HCT116 (cell line): ENCODE results near the gene DNAJB5.
"Not testable (repeated sequence)": the region's sequence is repeated elsewhere in the genome, so short reads cannot be mapped to it uniquely, and the experiment has no call there.

ENCODE experiments used
- CEBPB ChIP-seq: IDR thresholded peaks from 2 replicates; pipeline ENCODE4 v1.6.1; 2012; ENCODE audit warnings: low read depth
- EZH2 ChIP-seq: fragments of 200-600 bp; sonication (generic); IDR thresholded peaks from 2 replicates; pipeline ENCODE4 v1.6.1; 2017; ENCODE audit warnings: antibody characterized with exemption, mixed run types
- EZH2phosphoT487 ChIP-seq: fragments of 200-600 bp; IDR thresholded peaks from 2 replicates; pipeline ENCODE4 v1.6.1; 2018; ENCODE audit warnings: antibody characterized with exemption, borderline replicate concordance
- TCF7L2 ChIP-seq: IDR thresholded peaks from 2 replicates; pipeline ENCODE4 v1.7.0; 2011; ENCODE audit warnings: borderline replicate concordance, inconsistent platforms; ENCODE audit not compliant: insufficient read depth, insufficient read length; ENCODE audit errors: extremely low read depth
- YY1 ChIP-seq: IDR thresholded peaks from 2 replicates; pipeline ENCODE4 v1.6.1; 2011; ENCODE audit warnings: low read length, low read depth, moderate library complexity, mild to moderate bottlenecking; ENCODE audit not compliant: insufficient replicate concordance; ENCODE audit errors: extremely low read depth
- ZNF274 ChIP-seq: fragments of 200-500 bp; sonication (Bioruptor generic); IDR thresholded peaks from 2 replicates; pipeline ENCODE4 v1.6.1; 2014; ENCODE audit warnings: mild to moderate bottlenecking, low read depth, low read length, inconsistent platforms
- TF ChIP-seq, protein P1 (sequence below): IDR thresholded peaks from 2 replicates; pipeline ENCODE4 v1.6.1; 2012
- TF ChIP-seq, protein P2 (sequence below), 3 experiments: fragments of 200-600 bp in 1 of 3; sonication (generic) in 1 of 3; IDR thresholded peaks in 2 of 3; conservative IDR thresholded peaks in 1 of 3; 2 replicates each; pipeline ENCODE4 v1.5.1; 2012 to 2017; ENCODE audit warnings: low read depth in 2 of 3, low read length in 2 of 3, antibody characterized with exemption in 1 of 3, borderline replicate concordance in 1 of 3, control low read depth in 1 of 3, mild to moderate bottlenecking in 1 of 3, mixed read lengths in 1 of 3, mixed run types in 1 of 3, moderate library complexity in 1 of 3; ENCODE audit not compliant: insufficient read depth in 1 of 3
- TF ChIP-seq, protein P3 (sequence below): IDR thresholded peaks from 2 replicates; pipeline ENCODE4 v1.6.1; 2012; ENCODE audit warnings: low read depth
- TF ChIP-seq, protein P4 (sequence below): IDR thresholded peaks from 2 replicates; pipeline ENCODE4 v1.6.1; 2012

DNA sequence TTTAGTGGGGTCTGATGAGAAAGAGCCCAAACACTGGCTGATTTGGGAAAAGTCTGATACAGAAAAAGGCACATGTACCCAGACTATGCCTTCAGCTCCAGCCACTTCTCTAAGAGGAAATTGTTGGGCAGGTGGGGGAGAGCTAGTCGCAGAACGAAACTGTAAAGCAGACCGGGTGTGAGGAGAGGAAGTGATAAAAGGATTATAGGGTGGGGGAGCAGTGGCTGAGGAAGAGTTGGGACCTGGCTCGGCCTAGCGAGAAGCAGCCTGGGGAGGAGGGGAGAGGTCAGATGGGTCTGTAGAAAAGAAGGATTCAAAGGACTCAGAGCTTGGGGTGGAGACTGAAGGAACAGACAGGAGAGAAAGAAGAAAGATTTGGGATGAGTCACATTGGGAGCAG, 33.9 kb downstream of the DNAJB5 start:
- TF ChIP-seq ZNF274, EZH2, CEBPB, EZH2phosphoT487, TCF7L2, YY1: not testable (repeated sequence)
- TF ChIP-seq, protein P1, sequence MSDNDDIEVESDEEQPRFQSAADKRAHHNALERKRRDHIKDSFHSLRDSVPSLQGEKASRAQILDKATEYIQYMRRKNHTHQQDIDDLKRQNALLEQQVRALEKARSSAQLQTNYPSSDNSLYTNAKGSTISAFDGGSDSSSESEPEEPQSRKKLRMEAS: not testable (repeated sequence)
- TF ChIP-seq, protein P2, sequence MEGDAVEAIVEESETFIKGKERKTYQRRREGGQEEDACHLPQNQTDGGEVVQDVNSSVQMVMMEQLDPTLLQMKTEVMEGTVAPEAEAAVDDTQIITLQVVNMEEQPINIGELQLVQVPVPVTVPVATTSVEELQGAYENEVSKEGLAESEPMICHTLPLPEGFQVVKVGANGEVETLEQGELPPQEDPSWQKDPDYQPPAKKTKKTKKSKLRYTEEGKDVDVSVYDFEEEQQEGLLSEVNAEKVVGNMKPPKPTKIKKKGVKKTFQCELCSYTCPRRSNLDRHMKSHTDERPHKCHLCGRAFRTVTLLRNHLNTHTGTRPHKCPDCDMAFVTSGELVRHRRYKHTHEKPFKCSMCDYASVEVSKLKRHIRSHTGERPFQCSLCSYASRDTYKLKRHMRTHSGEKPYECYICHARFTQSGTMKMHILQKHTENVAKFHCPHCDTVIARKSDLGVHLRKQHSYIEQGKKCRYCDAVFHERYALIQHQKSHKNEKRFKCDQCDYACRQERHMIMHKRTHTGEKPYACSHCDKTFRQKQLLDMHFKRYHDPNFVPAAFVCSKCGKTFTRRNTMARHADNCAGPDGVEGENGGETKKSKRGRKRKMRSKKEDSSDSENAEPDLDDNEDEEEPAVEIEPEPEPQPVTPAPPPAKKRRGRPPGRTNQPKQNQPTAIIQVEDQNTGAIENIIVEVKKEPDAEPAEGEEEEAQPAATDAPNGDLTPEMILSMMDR (IDR thresholded peaks at IDR 0.05 in 2 of 3, conservative IDR thresholded peaks at IDR 0.05 in 1 of 3; ENCODE audit: borderline replicate concordance in 1 of 3, insufficient read depth in 1 of 3, low read depth in 2 of 3, low read length in 2 of 3): not testable (repeated sequence)
- TF ChIP-seq, protein P3, sequence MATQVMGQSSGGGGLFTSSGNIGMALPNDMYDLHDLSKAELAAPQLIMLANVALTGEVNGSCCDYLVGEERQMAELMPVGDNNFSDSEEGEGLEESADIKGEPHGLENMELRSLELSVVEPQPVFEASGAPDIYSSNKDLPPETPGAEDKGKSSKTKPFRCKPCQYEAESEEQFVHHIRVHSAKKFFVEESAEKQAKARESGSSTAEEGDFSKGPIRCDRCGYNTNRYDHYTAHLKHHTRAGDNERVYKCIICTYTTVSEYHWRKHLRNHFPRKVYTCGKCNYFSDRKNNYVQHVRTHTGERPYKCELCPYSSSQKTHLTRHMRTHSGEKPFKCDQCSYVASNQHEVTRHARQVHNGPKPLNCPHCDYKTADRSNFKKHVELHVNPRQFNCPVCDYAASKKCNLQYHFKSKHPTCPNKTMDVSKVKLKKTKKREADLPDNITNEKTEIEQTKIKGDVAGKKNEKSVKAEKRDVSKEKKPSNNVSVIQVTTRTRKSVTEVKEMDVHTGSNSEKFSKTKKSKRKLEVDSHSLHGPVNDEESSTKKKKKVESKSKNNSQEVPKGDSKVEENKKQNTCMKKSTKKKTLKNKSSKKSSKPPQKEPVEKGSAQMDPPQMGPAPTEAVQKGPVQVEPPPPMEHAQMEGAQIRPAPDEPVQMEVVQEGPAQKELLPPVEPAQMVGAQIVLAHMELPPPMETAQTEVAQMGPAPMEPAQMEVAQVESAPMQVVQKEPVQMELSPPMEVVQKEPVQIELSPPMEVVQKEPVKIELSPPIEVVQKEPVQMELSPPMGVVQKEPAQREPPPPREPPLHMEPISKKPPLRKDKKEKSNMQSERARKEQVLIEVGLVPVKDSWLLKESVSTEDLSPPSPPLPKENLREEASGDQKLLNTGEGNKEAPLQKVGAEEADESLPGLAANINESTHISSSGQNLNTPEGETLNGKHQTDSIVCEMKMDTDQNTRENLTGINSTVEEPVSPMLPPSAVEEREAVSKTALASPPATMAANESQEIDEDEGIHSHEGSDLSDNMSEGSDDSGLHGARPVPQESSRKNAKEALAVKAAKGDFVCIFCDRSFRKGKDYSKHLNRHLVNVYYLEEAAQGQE: not testable (repeated sequence)
- TF ChIP-seq, protein P4, sequence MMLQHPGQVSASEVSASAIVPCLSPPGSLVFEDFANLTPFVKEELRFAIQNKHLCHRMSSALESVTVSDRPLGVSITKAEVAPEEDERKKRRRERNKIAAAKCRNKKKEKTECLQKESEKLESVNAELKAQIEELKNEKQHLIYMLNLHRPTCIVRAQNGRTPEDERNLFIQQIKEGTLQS: not testable (repeated sequence)
